ENCODE data around the gene ADAM12.

DNA sequence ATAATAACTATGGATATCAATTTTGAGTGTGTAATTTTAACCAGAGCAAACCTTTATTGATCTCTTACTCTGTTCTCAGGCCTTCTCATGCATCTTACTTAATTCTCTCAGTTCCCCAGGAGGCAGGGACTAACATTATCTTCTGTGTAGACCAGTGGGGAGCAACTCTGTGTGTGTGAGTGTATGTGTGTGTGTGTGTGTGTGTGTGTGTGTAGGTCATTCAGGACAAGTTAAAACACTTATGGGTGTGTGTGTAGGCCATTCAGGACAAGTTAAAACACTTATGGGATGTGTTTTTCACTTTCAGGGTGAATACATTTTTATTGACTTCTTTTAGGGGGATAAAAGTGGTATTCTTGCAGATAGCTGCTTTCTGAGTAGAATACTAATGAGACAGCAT lies 145.0 kb downstream of the ADAM12 start:
- TF ChIP-seq, protein P1, sequence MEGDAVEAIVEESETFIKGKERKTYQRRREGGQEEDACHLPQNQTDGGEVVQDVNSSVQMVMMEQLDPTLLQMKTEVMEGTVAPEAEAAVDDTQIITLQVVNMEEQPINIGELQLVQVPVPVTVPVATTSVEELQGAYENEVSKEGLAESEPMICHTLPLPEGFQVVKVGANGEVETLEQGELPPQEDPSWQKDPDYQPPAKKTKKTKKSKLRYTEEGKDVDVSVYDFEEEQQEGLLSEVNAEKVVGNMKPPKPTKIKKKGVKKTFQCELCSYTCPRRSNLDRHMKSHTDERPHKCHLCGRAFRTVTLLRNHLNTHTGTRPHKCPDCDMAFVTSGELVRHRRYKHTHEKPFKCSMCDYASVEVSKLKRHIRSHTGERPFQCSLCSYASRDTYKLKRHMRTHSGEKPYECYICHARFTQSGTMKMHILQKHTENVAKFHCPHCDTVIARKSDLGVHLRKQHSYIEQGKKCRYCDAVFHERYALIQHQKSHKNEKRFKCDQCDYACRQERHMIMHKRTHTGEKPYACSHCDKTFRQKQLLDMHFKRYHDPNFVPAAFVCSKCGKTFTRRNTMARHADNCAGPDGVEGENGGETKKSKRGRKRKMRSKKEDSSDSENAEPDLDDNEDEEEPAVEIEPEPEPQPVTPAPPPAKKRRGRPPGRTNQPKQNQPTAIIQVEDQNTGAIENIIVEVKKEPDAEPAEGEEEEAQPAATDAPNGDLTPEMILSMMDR (conservative IDR thresholded peaks at IDR 0.05 in 1 of 2, IDR thresholded peaks at IDR 0.05 in 1 of 2; ENCODE audit: low read depth in 1 of 2, low read length in 2 of 2) = no peak
- TF ChIP-seq EZH2 (IDR thresholded peaks at IDR 0.05; ENCODE audit: low read length, missing control alignments) = no peak

All from fibroblast of lung (primary cell).